ENCODE data around the gene STIMATE. TPM values are rescaled to one million over a fixed set of nuclear protein-coding genes. Genes with fewer than 3 reads are reported as not detected.

The STIMATE gene
- total RNA-seq, 6 experiments from 2014 or later = 17.4 to 48.5 (median 33.8) TPM

DNA sequence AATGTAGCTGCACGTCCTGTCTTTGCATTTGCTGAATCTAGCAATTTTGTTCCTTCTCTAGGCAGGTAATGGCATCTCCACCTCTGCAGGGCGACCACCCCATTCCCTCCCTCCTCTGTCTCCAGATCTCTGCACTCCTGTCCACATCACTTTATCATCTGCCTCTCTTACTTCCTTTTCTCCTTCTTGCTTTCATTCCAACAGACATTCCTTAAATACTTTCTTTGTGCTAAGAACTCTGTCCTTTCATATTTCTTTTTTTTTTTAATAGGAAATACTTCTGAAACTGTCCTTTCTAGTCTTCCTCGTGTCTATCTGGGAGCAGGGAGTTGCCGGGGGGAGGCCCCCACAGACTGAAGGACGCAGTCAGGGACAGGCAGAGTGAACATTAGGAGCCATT lies 95.5 kb downstream of the STIMATE start:
- DNase-seq (no peak), ATAC-seq (no peak)
- TF ChIP-seq, protein P1, sequence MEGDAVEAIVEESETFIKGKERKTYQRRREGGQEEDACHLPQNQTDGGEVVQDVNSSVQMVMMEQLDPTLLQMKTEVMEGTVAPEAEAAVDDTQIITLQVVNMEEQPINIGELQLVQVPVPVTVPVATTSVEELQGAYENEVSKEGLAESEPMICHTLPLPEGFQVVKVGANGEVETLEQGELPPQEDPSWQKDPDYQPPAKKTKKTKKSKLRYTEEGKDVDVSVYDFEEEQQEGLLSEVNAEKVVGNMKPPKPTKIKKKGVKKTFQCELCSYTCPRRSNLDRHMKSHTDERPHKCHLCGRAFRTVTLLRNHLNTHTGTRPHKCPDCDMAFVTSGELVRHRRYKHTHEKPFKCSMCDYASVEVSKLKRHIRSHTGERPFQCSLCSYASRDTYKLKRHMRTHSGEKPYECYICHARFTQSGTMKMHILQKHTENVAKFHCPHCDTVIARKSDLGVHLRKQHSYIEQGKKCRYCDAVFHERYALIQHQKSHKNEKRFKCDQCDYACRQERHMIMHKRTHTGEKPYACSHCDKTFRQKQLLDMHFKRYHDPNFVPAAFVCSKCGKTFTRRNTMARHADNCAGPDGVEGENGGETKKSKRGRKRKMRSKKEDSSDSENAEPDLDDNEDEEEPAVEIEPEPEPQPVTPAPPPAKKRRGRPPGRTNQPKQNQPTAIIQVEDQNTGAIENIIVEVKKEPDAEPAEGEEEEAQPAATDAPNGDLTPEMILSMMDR (IDR thresholded peaks at IDR 0.05) = no peak
- TF ChIP-seq POLR2A (IDR thresholded peaks at IDR 0.05) = no peak
- Histone ChIP-seq H3K36me3 (peaks cover 10 to 99% (median 57%) of the 10 kb centered on the region in 4 donors), H3K27ac (no peak overlapping the region), H3K4me1 (peaks cover 0 to 34% (median 12%) of the 10 kb centered on the region in 4 donors), H3K9me3 (no peaks in the 10 kb centered on the region), H3K4me3 (no peak overlapping the region), H3K27me3 (no peaks in the 10 kb centered on the region)
- intact Hi-C loops (cut with DNase I) = loop anchor here in 1 of 2 donors (10.0 kb wide), 1 partner anchor 57 kb away; no protein-coding TSS in a partner anchor
- WGBS (ENCODE audit: insufficient coverage, low coverage, low lambda C conversion rate, missing lambda C conversion rate) = 71% methylated on average over 5 of the region's 5 CpGs

DNA sequence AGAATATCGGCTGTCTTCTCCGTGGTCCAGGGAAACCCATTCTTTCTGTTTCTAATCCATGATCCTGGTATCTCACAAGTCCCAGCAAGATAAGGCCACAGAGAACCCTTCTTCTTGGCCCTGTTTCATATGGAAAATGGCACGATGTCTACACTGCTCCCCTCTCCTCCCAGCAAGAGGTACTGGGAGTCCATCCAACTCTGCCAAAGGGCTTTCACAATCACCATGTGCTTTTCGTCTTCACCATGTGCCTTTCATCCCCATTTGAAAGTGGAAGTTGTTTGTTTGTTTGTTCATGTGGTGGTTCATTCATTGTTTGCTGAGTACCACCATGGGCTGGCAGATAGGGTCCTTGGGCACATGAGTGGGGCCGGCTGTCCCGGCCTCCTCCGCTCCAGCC lies 97.3 kb downstream of the STIMATE start:
- H3K4me1 ChIP-seq = peaks cover 0 to 48% (median 18%) of the 10 kb centered on the region in 4 donors
- no peaks in the 10 kb centered on the region for H3K9me3 ChIP-seq
- ATAC-seq (peak in 3 of 4 donors; percentile 0 to 32 (median 21)), DNase-seq (no peak)
- peaks cover 9 to 88% (median 47%) of the 10 kb centered on the region in 4 donors for H3K36me3 ChIP-seq
- H3K27me3 ChIP-seq = no peaks in the 10 kb centered on the region
- WGBS (ENCODE audit: insufficient coverage, low coverage, low lambda C conversion rate, missing lambda C conversion rate) = 68% methylated on average over 5 of the region's 7 CpGs
- H3K4me3 ChIP-seq = no peak overlapping the region
- intact Hi-C loops (cut with DNase I) = loop anchor here in 1 of 2 donors (10.0 kb wide), 1 partner anchor 55 kb away; no protein-coding TSS in a partner anchor
- H3K27ac ChIP-seq = peak overlapping the region in 1 of 3 donors; percentile 37
- TF ChIP-seq, protein P1 (IDR thresholded peaks at IDR 0.05) = no peak
- peak; percentile 10 for TF ChIP-seq POLR2A (IDR thresholded peaks at IDR 0.05)

DNA sequence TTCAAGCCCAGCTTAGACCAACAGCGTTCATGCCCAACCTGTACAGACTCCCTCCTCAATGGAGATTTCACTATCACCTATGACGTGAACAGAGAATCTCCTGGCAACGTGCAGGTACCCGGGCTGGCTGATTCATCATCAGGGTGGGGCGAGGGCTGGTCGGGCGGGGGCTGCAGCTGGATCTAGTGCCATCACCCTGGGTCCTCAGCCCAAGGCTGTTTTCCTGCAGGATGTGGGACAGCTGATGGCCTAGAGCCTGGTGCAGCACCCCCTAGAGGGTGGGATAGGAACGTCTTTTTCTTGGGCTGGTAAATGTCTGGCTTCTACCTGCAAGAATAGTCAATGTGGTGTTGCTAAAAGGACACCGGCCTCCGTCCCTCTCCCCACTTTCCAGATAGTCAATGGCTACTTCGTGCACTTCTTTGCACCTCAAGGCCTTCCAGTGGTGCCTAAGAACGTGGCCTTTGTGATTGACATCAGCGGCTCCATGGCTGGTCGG lies 98.3 kb downstream of the STIMATE start:
- TF ChIP-seq, protein P1 (IDR thresholded peaks at IDR 0.05) = peak; percentile 31 to 61 (median 46)
- TF ChIP-seq POLR2A (IDR thresholded peaks at IDR 0.05) = peak; percentile 15
- no peak overlapping the region for H3K4me3 ChIP-seq
- ATAC-seq (peak in 2 of 4 donors; percentile 6), DNase-seq (no peak)
- H3K4me1 ChIP-seq = peaks cover 0 to 51% (median 21%) of the 10 kb centered on the region in 4 donors
- H3K36me3 ChIP-seq = peaks cover 0 to 77% (median 42%) of the 10 kb centered on the region in 4 donors
- 55% methylated on average over 4 of the region's 14 CpGs for WGBS (ENCODE audit: insufficient coverage, low coverage, low lambda C conversion rate, missing lambda C conversion rate)
- intact Hi-C loops (cut with DNase I) = no loop called here
- no peak overlapping the region for H3K27ac ChIP-seq
- no peaks in the 10 kb centered on the region for H3K9me3 ChIP-seq
- H3K27me3 ChIP-seq = no peaks in the 10 kb centered on the region

DNA sequence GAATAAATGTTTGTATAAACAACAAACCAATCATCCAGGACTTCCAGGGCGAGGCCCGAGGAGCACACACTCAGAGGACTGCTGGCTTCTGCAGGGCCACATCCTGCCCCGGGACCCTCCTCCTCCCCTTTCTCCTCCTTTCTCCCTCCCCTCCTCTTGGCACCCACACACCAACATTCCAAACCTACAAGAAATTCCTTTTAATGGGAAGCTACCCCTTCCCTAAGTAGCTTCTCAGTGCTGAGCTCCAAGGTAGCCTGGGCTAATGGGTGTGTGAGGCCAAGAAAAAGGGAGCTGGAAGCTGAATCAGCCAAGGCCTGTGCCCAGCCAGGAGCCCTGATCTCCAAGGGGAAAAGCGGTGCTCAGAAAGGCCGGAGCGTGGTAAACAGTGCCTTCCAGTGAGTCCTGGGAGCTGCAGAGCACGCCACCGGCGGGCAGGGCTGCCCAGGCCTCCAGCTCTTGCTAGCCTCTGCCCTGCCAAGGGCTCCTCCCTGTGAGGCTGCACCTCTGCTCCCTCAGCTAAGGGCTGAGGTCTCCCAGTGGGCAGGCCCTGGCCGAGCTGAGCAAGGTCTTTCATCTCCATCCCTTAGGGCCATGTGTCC lies 98.9 kb downstream of the STIMATE start:
- peaks cover 2 to 56% (median 25%) of the 10 kb centered on the region in 4 donors for H3K4me1 ChIP-seq
- no peaks in the 10 kb centered on the region for H3K27me3 ChIP-seq
- intact Hi-C loops (cut with DNase I) = no loop called here
- H3K27ac ChIP-seq = no peak overlapping the region
- TF ChIP-seq, protein P1 (IDR thresholded peaks at IDR 0.05) = no peak
- no peak for TF ChIP-seq POLR2A (IDR thresholded peaks at IDR 0.05)
- ATAC-seq = peak in 1 of 4 donors; percentile 0
- DNase-seq = no peak
- no peak overlapping the region for H3K4me3 ChIP-seq
- no peaks in the 10 kb centered on the region for H3K9me3 ChIP-seq
- peaks cover 0 to 72% (median 38%) of the 10 kb centered on the region in 4 donors for H3K36me3 ChIP-seq
- no CpG with 5 or more reads among the region's 10 CpGs for WGBS (ENCODE audit: insufficient coverage, low coverage, low lambda C conversion rate, missing lambda C conversion rate)
